Chondrocyte (in vitro differentiated cells): ENCODE results near the gene ZNF697. TPM values are rescaled to one million over a fixed set of nuclear protein-coding genes. Genes with fewer than 3 reads are reported as not detected.

Experiments used
- DNase-seq: peaks from one replicate; pipeline ENCODE4 v3.0.0; 2021; ENCODE audit warnings: mixed read lengths, low spot score
- H3K27ac Mint-ChIP-seq: one replicate; pipeline ENCODE4 v1.8.0; 2021; ENCODE audit warnings: mild to moderate bottlenecking, moderate library complexity, mixed read lengths; ENCODE audit not compliant: unreplicated experiment
- H3K27me3 Mint-ChIP-seq: 2 replicates; pipeline ENCODE4 v1.8.0; 2021; ENCODE audit warnings: low read depth, mixed read lengths
- H3K36me3 Mint-ChIP-seq: 2 replicates; pipeline ENCODE4 v1.8.0; 2021; ENCODE audit warnings: low read depth, mixed read lengths
- H3K4me1 Mint-ChIP-seq: 2 replicates; pipeline ENCODE4 v1.8.0; 2021; ENCODE audit warnings: low read depth, mild to moderate bottlenecking, mixed read lengths
- H3K4me3 Mint-ChIP-seq: one replicate; pipeline ENCODE4 v1.8.0; 2021; ENCODE audit warnings: mild to moderate bottlenecking, moderate library complexity, mixed read lengths; ENCODE audit not compliant: unreplicated experiment
- H3K9me3 Mint-ChIP-seq: 2 replicates; pipeline ENCODE4 v1.8.0; 2021; ENCODE audit warnings: low read depth, mixed read lengths
- total RNA-seq: library from RNA; stranded (reverse); gene quantifications from 3 replicates; pipeline ENCODE4 v1.2.1, GENCODE V29; 2021
- TF ChIP-seq, protein P1 (sequence below): fragments of 200-600 bp; sonication (generic); IDR thresholded peaks from 2 replicates; pipeline ENCODE4 v1.5.0; 2021; ENCODE audit warnings: antibody characterized with exemption, mild to moderate bottlenecking, moderate library complexity

ZNF697 gene
- total RNA-seq, 1 donor from 2014 or later = 13.6 TPM

- H3K27me3 Mint-ChIP-seq = peaks cover 12% of the 10 kb centered on the region
- DNase-seq = no peak
- TF ChIP-seq, protein P1, sequence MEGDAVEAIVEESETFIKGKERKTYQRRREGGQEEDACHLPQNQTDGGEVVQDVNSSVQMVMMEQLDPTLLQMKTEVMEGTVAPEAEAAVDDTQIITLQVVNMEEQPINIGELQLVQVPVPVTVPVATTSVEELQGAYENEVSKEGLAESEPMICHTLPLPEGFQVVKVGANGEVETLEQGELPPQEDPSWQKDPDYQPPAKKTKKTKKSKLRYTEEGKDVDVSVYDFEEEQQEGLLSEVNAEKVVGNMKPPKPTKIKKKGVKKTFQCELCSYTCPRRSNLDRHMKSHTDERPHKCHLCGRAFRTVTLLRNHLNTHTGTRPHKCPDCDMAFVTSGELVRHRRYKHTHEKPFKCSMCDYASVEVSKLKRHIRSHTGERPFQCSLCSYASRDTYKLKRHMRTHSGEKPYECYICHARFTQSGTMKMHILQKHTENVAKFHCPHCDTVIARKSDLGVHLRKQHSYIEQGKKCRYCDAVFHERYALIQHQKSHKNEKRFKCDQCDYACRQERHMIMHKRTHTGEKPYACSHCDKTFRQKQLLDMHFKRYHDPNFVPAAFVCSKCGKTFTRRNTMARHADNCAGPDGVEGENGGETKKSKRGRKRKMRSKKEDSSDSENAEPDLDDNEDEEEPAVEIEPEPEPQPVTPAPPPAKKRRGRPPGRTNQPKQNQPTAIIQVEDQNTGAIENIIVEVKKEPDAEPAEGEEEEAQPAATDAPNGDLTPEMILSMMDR = no peak
- H3K9me3 Mint-ChIP-seq = peaks cover 5% of the 10 kb centered on the region
- H3K36me3 Mint-ChIP-seq = no peaks in the 10 kb centered on the region
- peaks cover 5% of the 10 kb centered on the region for H3K4me1 Mint-ChIP-seq
- no peak overlapping the region for H3K4me3 Mint-ChIP-seq
- H3K27ac Mint-ChIP-seq = no peak overlapping the region
Measured at GRCh38 chr1:119687434-119688079, 39.5 kb upstream of the ZNF697 start.

DNA sequence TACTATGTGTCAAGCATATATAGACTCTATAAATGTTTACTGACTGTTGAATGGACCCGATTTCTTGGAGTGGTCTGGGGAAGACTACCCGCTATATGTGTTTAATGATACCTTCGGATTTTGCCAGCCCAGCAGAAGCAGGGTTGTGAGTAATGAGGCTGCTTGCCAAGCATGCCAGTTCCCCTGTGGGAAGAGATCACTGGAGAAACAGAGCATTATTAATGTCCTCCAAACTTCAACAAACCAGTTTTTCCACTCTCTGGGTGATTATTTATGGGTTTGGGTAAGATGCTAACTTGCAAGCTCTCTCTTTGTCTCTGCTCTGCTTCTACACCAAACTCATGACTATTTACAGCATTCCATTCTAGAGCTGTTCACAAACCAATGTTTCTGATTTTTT lies 38.6 kb upstream of the ZNF697 start:
- Mint-ChIP-seq H3K27ac (no peak overlapping the region), H3K27me3 (peaks cover 12% of the 10 kb centered on the region), H3K9me3 (no peaks in the 10 kb centered on the region), H3K4me1 (peaks cover 5% of the 10 kb centered on the region), H3K36me3 (no peaks in the 10 kb centered on the region), H3K4me3 (no peak overlapping the region)
- TF ChIP-seq, protein P1 = no peak
- DNase-seq = no peak

DNA sequence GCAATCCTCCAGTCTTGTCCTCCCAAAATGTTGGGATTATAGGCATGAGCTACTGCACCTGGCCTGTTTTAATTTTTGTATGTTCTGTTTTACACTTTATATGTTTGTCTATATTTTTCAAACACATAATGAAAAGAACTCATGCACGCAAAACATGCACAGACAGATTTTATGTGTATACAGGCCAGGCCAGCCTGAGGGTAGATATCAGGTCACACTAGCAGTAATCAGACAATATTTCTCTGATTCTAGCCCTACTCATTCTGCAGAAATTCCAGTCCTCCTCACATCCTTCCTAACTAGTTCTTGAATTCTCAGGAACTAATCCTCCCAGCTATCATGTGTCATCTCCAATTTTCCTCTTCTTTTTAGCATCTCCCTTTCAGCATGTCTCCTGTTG lies 35.8 kb upstream of the ZNF697 start:
- Mint-ChIP-seq H3K27me3 (peaks cover 11% of the 10 kb centered on the region), H3K4me3 (no peak overlapping the region), H3K36me3 (no peaks in the 10 kb centered on the region), H3K27ac (no peak overlapping the region), H3K9me3 (no peaks in the 10 kb centered on the region), H3K4me1 (peaks cover 5% of the 10 kb centered on the region)
- DNase-seq = no peak
- TF ChIP-seq, protein P1 = no peak

GRCh38 chr1:119682141-119682540 lies 34.1 kb upstream of the ZNF697 start:
- TF ChIP-seq, protein P1 = no peak
- H3K4me1 Mint-ChIP-seq = peaks cover 8% of the 10 kb centered on the region
- no peak for DNase-seq
- H3K27ac Mint-ChIP-seq = no peak overlapping the region
- H3K9me3 Mint-ChIP-seq = no peaks in the 10 kb centered on the region
- peaks cover 6% of the 10 kb centered on the region for H3K27me3 Mint-ChIP-seq
- H3K36me3 Mint-ChIP-seq = no peaks in the 10 kb centered on the region
- no peak overlapping the region for H3K4me3 Mint-ChIP-seq

GRCh38 chr1:119681560-119681959 lies 33.5 kb upstream of the ZNF697 start:
- no peak overlapping the region for H3K27ac Mint-ChIP-seq
- no peak for DNase-seq
- H3K27me3 Mint-ChIP-seq = peaks cover 6% of the 10 kb centered on the region
- H3K4me1 Mint-ChIP-seq = peaks cover 4% of the 10 kb centered on the region
- no peak overlapping the region for H3K4me3 Mint-ChIP-seq
- TF ChIP-seq, protein P1 = no peak
- H3K36me3 Mint-ChIP-seq = no peaks in the 10 kb centered on the region
- H3K9me3 Mint-ChIP-seq = no peaks in the 10 kb centered on the region
